DND-41 (cell line): Measurements from ENCODE around the gene CARMIL3.

Experiments
- CTCF ChIP-seq: IDR thresholded peaks from 2 replicates; pipeline ENCODE4 v1.5.1; 2012; ENCODE audit warnings: borderline replicate concordance, low read length, moderate library complexity, mild to moderate bottlenecking; ENCODE audit not compliant: poor library complexity, severe bottlenecking; ENCODE audit errors: extremely low read depth
- EZH2 ChIP-seq: IDR thresholded peaks from 3 replicates; pipeline ENCODE4 v1.6.1; 2012; ENCODE audit warnings: borderline replicate concordance, low read depth, mild to moderate bottlenecking, moderate library complexity, low read length, inconsistent platforms; ENCODE audit not compliant: severe bottlenecking

DNA sequence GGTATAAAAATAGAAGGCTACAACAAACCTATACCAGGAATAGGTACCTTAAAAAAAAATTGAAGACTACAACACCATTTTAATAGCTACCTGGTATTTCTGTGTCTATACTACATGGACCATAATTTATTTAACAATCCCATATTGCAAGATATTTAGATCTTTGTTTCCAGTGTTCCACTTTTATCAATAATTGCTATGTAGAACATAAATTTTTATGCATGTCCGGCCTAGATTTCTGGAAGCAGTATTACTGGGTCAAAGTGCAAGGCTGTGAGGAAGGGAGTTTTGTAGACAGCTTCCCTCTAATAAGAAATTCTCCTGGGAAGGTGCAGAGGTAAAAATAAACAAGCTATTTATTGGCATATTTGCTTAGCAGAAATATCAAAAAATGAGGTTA, 58.7 kb downstream of the CARMIL3 start:
- no peak for TF ChIP-seq EZH2
- no peak for TF ChIP-seq CTCF
